Astrocyte (in vitro differentiated cells and primary cell): Measurements from ENCODE around the gene SLC52A3.

Source experiments
- EZH2 ChIP-seq: IDR thresholded peaks from 2 replicates; pipeline ENCODE4 v1.6.1; 2012; ENCODE audit warnings: mild to moderate bottlenecking, low read length, inconsistent platforms; ENCODE audit not compliant: insufficient read depth
- TF ChIP-seq, protein P1 (sequence below): IDR thresholded peaks from 2 replicates; pipeline ENCODE4 v1.5.1; 2011; ENCODE audit warnings: low read depth, mild to moderate bottlenecking, inconsistent platforms, low read length, moderate library complexity; ENCODE audit not compliant: insufficient read depth

DNA sequence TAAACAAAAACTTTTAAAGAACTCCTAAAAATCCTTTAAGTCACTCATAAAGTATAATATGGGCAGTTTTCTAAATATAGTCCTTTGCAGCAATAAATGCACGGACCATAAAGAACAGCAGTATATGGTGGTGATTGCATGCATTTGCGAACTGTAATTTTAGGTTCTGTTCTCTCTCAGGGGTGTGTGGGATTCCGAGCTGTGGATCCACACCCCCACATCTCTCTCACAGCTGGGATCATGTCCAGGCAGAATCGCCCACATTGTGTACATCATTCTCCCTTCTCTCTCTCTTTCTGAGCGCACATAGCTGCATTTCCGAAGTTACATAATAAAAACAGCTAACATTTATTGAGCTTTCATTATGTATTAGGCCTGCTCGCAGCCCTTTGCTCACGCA, 28.6 kb downstream of the SLC52A3 start:
- TF ChIP-seq, protein P1, sequence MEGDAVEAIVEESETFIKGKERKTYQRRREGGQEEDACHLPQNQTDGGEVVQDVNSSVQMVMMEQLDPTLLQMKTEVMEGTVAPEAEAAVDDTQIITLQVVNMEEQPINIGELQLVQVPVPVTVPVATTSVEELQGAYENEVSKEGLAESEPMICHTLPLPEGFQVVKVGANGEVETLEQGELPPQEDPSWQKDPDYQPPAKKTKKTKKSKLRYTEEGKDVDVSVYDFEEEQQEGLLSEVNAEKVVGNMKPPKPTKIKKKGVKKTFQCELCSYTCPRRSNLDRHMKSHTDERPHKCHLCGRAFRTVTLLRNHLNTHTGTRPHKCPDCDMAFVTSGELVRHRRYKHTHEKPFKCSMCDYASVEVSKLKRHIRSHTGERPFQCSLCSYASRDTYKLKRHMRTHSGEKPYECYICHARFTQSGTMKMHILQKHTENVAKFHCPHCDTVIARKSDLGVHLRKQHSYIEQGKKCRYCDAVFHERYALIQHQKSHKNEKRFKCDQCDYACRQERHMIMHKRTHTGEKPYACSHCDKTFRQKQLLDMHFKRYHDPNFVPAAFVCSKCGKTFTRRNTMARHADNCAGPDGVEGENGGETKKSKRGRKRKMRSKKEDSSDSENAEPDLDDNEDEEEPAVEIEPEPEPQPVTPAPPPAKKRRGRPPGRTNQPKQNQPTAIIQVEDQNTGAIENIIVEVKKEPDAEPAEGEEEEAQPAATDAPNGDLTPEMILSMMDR: no peak
- no peak for TF ChIP-seq EZH2
